OCI-M1 (cell line): ENCODE data around the gene HHIPL1.
A peak's percentile ranks its signal among the peaks of the same experiment; 100 is the strongest.

Experiments
- DNase-seq: peaks from one replicate; lab custom pipeline; 2025; lab: John Stamatoyannopoulos, UW

The HHIPL1 gene

GRCh38 chr14:99676657-99677056, 31.7 kb downstream of the HHIPL1 start:
- DNase-seq = no peak

DNA sequence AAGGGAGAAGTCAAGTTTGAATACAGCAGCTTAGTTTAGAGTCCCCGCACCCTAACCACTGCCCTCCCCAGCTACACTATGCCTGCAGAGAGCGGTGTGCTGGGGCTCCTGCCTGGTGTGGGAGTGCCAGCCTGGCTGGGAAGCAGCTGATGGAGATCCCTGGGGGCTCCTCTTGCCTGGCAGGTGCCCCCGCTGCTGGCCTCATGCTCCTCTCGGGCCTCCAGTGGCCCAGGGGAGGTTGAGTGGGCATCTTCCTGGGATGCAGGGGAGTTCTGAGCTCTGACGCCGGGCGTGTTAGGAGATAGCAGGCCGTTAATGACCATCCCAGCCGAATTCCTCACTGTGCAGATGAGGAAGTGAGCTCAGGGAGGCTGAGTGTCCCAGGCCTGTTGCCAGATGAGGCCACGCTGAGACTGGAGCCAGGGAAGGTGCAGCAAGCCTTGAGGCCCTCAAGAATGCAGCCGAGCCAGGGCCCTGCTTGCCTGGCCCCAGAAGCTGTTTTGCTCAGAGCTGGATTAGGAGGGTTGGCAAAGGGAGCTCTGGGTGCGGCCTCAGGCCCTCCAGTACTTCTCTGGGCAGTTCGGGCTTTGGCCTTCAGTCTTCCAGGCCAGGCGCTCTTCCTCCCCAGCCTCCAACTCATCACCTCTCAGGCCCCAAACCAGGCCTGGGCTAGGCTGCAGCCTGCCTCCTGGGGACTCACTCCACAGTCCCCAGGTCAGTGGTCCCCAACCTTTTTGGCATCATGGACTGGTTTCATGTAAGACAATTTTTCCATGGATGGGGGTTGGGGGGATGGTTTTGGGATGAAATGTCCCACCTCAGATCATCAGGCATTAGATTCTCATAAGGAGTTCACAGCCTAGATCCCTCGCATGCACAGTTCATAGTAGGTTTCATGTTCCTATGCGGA, 32.6 kb downstream of the HHIPL1 start:
- no peak for DNase-seq

- DNase-seq = no peak
Observed at GRCh38 chr14:99678198-99678597, 33.3 kb downstream of the HHIPL1 start.

DNA sequence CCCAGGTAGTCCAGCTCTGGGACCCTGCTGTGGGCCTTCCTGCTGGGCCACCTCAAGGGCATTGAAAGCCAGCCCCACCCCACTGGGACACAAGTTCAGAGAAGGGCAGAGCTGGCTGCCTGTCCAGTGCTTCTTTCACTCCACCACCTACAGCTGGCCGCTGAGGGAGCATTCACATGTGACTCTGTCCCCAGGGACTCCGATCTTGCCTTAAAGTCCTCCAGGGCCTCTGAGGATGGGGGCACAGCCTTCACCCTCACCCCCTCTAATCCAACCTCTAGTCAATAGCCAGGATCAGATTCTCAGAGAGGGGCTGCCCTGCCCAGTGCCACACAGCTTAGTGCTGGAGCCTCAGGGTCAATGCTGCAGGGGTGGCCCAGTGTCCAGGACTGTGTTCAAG, 34.2 kb downstream of the HHIPL1 start:
- no peak for DNase-seq

GRCh38 chr14:99679543-99679942, 34.6 kb downstream of the HHIPL1 start:
- DNase-seq = no peak

DNA sequence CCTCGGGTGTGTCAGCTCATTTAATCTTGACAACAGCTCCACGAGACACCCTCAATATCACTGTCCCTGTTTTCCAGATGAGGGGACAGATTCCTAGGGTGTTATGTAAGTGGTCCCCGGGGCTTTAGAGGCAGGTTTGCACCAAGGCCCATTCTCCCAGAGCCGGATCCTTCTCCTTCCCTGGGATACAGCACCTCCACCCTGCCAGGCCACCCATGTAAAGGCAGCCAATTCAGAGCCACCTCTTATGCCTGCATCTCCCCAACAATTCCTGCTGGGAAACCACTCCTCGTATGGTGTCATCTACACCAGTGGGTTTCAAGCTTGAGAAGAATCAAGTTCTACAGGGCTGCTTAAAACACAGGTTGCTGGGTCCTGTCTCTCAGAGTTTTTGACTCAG, 35.1 kb downstream of the HHIPL1 start:
- DNase-seq = no peak

- no peak for DNase-seq
Observed at GRCh38 chr14:99681101-99681831, 36.3 kb downstream of the HHIPL1 start.

- no peak for DNase-seq
Observed at GRCh38 chr14:99681832-99682148, 36.9 kb downstream of the HHIPL1 start.

DNA sequence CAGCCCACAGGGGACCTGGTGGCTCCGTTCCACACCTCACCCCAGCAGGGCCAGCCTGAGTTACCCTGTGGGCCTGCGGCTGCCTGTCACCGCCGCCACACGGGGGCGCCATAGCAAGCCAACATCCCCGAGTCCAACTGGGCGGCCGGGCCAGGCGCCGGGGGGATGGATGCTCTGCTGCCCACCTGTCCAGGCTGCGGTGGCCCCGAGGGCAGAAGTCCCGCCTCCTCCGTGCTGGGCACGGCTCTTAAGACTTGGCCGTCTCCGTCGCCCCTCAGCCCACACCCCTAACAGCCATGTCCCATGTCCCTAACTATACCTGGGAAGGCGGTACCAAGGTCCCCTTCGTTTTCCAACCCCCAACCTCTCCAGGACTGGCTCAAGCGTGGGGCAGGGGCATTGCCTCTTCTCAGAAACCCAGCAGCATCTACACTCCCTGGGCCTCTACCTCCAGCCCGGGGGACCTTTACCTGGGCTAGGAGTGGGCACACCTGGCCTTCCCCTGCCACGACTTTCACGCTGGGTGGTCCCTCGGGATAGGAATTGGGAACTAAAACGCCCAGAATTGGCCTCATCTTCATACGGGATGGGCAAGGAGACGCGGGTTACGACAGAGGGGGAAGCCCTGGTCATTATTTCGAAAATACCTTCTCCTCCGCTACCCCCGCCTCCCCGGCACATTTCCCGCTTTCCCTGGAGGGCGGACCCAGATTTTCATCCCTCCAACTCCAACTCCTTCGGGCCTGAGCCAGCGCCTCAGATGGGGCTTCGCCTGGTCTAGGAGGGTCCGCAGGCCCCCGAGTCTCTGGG, 38.1 kb downstream of the HHIPL1 start:
- peak; percentile 74 for DNase-seq

DNA sequence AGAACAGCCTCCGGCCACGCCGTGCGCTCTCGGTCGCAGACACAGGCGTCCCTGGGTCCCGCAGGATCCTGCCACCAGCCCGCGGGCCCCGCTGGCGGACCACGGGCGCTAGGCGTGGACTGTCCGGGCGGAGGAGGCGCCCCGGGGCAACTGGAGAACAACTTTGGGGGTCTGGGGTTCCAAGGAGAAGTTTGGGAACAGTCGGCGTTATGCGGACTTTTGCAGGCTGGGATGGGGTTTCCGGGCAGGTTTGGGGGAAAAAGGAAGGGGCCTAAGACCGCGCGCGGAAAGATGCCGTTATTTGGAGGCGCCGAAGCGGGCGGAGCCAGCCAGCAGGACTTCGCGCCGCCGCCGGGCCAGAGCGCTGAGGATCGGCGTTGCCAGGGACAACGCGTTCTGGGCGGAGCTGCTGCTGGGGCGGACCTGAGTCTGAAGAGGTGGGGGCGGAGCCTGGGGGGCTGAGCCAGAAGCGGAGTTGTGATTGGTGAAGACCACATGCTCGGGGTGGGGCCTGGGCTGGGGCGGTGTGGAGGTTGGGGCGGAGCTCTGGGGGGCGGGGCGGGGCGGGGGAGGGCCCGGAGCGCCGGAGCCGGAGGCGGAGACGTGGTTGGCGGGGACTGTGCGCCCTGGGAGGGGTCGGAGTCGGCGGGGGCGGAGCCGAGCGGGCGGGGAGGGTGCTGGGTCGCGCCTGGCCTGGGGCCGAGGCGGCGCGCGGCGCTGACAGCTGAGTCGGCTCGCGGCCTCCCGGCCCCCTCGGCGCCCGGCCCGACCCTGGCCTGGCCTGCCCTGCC, 38.9 kb downstream of the HHIPL1 start, which contains the start of gene CYP46A1:
Gene CYP46A1, plus strand, starts transcription at position 680 of the 791 bp plus-strand sequence. CDS start 120 bp downstream, outside the sequence.
- DNase-seq = peak; percentile 97

- DNase-seq = no peak
Observed at GRCh38 chr14:99684410-99684934, 39.5 kb downstream of the HHIPL1 start.

DNA sequence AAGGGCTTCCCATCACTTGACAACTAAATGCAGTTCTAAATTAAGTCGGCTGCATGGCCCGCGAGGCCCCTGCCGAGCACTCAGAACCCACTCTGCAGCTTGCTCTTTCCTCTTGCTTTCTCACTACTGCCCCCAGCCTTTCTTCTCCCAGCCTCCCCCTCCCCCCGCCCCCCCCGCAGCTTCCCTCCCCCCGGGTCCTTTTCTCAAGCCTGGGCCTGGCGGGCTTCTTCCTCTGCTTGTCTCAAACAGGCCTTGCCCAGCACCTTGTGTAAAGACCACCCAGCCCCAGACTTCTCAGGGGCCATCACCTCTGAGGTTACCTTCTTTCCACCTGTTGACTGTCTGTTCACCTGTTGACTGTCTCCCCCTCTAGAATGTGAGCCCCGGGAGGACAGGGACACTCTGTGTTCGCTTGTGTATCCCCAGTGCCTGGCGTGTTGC, 40.2 kb downstream of the HHIPL1 start:
- DNase-seq = no peak

DNA sequence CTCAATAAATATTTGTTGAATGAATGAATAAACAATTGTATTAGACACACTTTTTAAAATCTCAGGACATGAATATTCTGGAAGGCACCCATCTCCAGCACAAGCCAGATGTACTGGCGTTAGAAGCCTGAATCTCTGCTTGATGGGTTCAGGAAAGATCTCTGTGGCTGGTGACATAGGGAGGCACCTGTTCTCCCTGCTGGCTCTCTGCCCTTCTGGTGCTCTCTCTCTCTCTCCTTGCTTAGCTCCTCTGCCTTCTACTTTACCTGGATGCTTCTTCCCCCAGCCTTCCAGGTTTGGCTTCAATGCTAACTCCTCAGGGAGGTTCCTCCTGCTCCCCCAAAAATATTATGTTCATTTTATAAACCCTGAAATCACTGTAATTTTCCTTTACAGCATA, 40.7 kb downstream of the HHIPL1 start:
- no peak for DNase-seq

- DNase-seq = no peak
Observed at GRCh38 chr14:99686557-99687283, 41.8 kb downstream of the HHIPL1 start.

- peak; percentile 0 for DNase-seq
Observed at GRCh38 chr14:99687284-99688209, 42.6 kb downstream of the HHIPL1 start.

DNA sequence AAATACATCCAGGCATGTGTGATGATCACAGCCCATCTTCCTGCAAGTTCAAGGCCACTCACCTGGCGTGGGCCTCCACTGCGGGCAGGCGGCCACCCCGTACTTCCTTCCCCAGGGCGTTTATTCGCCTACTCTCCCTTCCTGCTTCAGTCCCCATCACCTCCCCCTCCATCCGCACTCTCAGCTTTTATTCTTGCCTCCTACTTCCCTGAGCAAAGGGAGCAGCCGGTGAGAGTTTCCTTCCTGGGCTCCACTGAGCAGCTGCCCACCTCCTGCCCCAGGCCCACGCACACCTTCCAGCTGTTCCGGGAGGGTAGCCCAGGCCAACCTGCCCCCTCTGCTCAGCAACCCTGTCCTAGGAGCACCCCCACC, 43.3 kb downstream of the HHIPL1 start:
- no peak for DNase-seq

GRCh38 chr14:99688629-99689028, 43.7 kb downstream of the HHIPL1 start:
- DNase-seq = no peak

GRCh38 chr14:99689266-99690236, 44.6 kb downstream of the HHIPL1 start:
- no peak for DNase-seq
